GM21447 (cell line): Measurements from ENCODE around the gene HAT1.

ENCODE experiments used
- ATAC-seq: cut with Tn5 transposase; IDR thresholded peaks from one replicate; pipeline ENCODE4 v1.9.1; 2021; ENCODE audit not compliant: unreplicated experiment

HAT1 gene

GRCh38 chr2:172021955-172022354, 99.7 kb downstream of the HAT1 start:
- no peak for ATAC-seq

DNA sequence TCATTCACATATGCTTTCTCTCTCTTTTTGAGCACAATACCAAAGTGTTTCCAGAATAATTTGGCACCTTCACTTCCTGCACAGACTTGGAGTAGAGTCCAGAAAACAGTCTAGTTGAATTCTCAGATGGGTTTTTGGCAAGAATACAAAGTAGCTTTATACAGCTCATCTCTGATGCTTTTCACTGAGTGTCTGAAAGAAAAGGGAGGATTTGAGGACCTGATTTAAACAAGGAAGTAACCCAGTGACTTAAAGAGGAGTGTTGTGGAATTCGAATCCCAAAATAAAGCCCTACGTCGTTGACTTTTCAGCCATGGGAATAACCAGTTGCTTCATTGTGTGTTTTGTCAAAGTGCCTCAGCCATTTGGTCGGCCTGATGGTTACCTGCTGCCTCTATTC, 109.3 kb downstream of the HAT1 start:
- ATAC-seq: no peak
